Measurements from ENCODE around the gene BMI1.
A peak's percentile ranks its signal among the peaks of the same experiment; 100 is the strongest.

BMI1 gene

DNA sequence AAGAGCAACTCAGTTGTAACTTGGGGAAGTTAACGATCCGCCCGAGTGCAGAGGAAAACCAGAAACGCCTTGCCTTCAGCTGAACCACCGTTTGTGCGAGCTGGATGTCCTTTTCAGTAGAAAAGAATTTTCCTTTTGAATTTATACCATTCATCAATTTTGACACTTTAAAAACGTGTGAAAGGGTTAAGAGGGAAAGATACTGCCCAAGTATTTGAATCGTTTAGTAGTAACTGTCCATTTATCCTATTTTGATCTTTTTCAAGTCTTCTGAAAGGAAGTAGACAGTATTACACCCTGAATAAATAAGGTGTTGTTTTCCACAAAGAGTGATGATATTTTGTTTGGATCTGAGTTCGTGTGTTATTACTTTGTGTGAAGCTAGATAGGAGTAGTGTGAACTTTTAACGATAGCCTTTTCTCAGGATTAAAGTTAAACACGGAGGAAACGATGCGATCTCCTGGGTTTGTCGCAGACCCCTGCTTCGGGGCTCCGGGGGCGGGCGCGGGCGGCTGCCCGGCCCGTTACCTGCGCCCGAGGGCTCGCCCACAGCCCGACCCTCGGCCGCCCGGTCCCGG is 830 bp upstream of the BMI1 start:
- no peak for DNase-seq

- DNase-seq: peak; percentile 68
Measured at GRCh38 chr10:22321156-22321923, 441 bp downstream of the BMI1 start.

DNA sequence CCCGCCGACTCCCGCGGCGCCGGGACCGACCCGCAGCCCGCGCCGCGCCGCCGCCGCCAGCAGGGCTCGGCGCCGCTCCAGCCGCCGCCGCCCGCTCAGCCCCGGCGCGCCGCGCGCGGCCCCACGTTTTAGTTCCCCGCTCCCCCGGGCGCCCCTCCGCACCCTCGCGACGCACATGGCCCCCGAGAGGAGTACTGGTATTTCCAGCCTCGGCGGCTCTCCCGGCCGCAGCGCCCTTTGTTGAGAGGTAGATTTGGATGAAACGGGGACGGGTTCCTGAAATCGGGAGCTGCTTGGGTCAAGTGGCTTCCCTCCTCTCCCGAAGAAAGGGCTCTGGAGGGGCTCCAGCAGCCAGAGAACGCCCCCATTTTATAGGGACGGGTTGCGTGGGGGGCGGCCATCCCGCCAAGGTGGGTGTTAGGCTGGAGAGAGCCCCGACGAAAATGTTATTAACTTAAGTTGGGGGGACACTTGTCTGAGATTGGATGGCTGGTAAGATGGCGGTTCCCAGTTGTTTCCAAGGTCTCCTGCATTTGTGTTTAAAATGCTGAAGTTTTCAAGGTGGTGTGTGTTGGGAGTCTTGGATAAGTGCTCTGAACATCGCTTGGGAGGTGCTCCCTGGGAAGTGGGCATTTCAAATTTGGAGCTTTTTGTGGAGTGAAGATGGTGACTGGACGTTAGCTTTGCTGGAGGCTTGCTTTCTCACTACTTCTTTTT is 1.2 kb downstream of the BMI1 start:
- peak; percentile 33 for DNase-seq

GRCh38 chr10:22322641-22323160 is 1.8 kb downstream of the BMI1 start:
- DNase-seq: no peak

GRCh38 chr10:22323538-22324305 is 2.8 kb downstream of the BMI1 start:
- DNase-seq: no peak

DNA sequence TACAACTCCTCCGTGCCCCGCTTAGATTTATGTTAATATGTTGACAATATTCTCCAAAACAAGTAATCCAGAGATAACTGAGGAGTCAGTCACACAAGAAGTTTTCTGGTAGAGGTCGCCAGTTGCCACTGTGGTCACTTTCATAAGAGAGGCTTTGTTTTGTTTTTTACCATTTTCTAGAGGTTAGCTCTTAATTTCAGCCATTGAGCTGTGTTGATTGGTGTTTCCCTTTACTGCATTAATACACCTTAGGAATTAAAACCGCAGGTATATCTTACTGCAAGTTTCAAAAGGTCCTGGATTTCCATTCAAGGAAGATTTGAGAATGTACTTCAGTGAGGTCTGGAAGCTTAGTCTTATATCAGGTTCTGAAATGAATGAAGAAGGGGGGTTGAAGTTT is 3.5 kb downstream of the BMI1 start:
- no peak for DNase-seq

GRCh38 chr10:22324893-22325271 is 4.0 kb downstream of the BMI1 start:
- DNase-seq: no peak

GRCh38 chr10:22325272-22326144 is 4.6 kb downstream of the BMI1 start:
- peak; percentile 60 for DNase-seq

- no peak for DNase-seq
Measured at GRCh38 chr10:22326145-22326702, 5.3 kb downstream of the BMI1 start.

DNA sequence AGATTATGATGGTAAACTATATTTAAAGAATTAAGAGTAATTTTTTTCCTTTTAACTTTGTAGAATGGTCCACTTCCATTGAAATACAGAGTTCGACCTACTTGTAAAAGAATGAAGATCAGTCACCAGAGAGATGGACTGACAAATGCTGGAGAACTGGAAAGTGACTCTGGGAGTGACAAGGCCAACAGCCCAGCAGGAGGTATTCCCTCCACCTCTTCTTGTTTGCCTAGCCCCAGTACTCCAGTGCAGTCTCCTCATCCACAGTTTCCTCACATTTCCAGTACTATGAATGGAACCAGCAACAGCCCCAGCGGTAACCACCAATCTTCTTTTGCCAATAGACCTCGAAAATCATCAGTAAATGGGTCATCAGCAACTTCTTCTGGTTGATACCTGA is 8.3 kb downstream of the BMI1 start:
- DNase-seq: no peak

- DNase-seq: no peak
Measured at GRCh38 chr10:22332116-22332692, 11.3 kb downstream of the BMI1 start.

GRCh38 chr10:22333167-22333974 is 12.5 kb downstream of the BMI1 start:
- no peak for DNase-seq

DNA sequence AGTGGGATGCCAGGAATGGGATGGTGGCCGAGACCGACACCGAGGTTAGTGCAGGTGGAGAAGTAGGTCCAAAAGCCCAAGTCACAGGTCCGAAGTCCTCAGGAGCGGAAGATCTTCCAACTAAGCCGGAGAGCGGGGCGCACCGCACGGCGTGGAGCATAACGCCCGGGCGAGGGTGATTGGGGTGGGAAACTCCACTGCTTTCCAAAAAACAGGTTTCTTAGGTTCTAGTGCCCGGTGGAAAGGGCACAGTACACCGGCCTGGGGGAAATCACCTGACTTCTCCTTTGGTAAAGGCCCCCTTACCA is 13.0 kb downstream of the BMI1 start:
- no peak for DNase-seq

- DNase-seq: no peak
Measured at GRCh38 chr10:22334414-22335172, 13.7 kb downstream of the BMI1 start.

DNA sequence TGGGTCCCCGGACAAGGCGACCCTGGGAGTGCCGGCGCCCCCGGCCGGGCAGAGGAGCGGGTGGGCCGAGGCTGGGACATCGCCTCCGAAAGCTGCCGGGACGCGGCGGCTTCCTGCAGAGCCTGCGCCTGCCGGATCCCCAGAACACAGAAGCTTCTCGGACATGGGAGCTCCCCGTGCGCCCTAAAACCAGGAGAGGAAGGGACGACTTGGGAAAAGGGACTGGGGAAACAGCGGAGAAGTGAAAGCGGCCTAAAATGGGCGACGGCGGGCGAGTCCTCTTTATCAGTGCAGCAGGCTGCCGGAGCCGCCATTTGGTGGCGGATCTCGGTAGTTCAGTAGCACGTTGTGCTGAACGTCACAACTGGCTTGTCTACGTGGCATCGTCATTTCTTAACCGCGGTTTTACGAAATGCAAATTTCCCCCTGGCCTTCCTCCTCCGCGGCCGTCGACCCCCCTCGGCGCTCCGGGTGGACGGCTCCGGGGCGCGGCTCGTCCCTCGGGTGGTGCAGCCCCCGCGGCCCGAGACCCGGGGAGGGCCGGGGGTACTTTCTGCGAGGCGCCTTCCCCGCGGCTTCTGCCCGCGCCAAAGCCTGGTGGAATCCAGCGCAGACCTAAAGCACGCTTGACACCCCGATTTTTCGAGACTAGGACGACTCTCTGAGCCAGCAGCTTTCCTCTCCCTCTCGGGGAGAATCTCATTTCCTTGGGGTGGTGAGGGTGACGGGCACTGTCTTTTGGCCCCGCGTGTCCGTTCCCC is 14.5 kb downstream of the BMI1 start:
- DNase-seq: peak; percentile 49

- DNase-seq: no peak
Measured at GRCh38 chr10:22338185-22338900, 17.4 kb downstream of the BMI1 start.

DNA sequence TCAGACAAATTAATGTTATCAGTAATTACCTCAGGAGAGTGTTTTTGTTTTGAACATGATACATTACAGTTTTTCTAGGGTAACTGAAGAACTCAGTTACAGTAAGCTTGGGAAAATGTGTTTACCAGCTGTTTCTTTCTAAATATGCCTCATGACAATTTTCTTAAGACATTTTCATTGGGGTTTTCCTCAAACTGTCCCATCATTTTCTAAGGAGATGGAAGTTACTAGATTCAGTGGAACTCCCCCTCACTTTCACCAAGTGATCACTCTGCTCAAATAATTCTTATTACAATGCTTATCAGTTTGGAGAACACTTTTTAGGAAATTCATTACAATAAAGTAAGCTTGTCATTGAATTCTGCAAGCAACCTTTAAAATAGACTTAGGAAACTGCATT is 18.0 kb downstream of the BMI1 start:
- no peak for DNase-seq

DNA sequence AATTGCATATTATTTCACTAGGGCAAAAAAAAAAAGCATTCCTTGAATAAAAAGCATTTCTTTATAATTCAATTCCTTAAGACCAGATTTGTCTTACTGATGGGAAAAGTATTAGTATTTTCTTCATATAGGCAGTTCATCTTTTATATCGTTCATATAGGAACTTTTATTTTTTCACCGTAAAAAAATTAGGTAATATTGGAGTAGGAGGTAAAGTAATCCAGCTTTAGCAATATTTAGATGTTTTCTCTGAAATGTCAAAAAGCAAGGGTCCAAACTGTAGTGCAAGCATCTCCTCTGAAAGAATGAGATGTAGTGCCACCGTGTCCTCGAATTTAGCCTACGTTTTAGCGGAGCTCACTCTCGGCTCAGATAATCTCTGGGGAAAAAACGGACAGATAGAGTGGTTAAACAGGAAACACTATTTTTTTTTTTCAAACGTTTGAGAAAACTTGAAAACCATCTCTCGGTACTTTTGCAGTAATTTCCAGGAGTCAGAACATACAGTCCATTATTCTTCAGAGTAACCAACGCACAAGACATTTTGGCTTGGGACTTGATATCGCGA is 18.9 kb downstream of the BMI1 start:
- DNase-seq: no peak

All from stimulated activated CD4-positive, alpha-beta T cell treated with anti-CD3 and anti-CD28 coated beads, Interleukin-12 subunit alpha, Interleukin-12 subunit beta, amount 100 ng/mL, for 4 hours (primary cell).